Activated CD8-positive, alpha-beta memory T cell treated with anti-CD3 and anti-CD28 coated beads, Interleukin-2, amount 50 U/mL, for 24 hours (primary cell): ENCODE results near the gene PRKCH.

Source experiments
- DNase-seq: peaks from one replicate; pipeline ENCODE4 v3.0.0-alpha.2; 2020; ENCODE audit errors: extremely low read depth

Gene PRKCH

GRCh38 chr14:61587081-61587713, 265.8 kb downstream of the PRKCH start:
- no peak for DNase-seq

- no peak for DNase-seq
These were observed 267.1 kb downstream of the PRKCH start for GRCh38 chr14:61588419-61588901.

DNA sequence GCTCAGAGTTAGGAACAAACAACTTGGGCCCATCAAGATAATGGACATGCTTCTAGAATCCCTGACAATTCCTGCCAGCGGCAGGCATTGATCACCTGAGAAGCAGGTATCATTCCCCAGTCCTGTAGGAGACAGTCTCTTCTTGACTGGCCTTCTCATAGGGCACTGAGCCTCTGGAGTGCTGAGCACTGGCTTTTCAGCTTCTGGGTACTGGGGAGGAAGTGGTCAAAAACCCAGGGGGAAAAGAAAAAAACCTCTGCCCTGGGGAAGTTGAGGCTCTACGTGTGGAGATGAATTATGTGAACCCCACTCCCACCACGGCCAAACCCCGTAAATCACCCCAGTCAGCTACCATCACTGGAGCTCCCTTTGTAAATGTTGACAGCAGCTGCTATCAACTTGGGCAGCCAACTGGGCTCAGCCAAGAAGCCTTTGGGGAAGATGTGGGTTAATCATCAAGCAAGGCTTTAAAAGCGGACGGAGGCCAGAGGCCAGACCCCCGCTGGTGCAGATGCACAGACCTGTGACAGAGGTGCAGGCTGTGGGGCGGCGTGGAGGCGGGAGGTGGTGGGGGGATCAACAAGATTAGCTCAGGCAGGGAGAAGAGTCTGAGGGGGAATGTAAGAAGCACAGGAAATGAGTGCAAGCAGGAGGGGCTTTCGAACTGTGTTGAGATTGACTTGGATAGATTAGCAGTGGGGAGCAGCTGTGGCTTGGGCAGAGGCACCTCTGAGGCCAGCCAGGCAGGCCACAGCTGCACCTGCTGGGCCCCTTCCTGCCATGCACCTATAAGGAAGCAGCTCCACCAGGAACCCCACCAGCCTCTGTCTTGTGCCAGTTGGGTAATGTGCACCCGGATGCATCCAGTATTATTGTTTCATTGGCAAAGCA, 268.6 kb downstream of the PRKCH start:
- no peak for DNase-seq

DNA sequence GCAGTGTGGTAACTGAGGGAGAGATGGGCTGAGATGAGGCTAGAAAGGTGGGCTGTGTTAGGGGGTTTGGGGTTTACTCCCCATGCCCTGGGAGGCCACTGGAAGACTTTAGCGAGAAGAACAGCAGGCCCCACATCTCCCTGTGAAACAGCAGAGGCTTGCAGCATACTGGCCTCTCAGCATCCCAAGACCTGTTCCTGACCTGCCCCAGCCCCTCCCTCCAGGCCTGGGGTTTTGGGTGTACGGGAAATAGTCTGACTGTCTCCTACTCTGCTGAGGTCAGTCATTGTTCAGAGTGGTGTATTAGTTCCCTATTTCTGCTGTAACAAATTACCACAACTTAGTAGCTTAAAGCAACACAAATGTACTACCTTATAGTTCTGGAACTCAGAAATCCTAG, 270.5 kb downstream of the PRKCH start:
- DNase-seq = no peak

GRCh38 chr14:61593330-61593729, 272.0 kb downstream of the PRKCH start:
- DNase-seq = no peak

DNA sequence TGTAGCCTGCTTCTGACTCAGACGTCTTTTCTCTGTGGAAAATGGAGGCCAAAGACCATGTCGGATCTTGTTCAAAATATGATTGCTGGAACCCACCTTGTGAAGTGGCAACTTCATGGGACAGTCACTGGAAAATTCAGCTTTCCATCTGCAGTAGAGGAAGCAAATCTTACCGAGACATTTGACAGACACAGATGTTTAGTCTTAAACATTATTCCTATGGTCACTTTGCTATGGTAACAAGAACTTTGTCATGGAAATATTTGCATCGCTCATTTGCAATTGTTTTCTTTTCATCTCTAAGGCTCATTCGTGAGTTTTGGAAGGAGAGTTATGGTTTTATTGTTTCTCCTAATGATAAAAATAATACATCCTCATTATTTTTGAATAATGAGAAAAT, 275.6 kb downstream of the PRKCH start:
- no peak for DNase-seq

DNA sequence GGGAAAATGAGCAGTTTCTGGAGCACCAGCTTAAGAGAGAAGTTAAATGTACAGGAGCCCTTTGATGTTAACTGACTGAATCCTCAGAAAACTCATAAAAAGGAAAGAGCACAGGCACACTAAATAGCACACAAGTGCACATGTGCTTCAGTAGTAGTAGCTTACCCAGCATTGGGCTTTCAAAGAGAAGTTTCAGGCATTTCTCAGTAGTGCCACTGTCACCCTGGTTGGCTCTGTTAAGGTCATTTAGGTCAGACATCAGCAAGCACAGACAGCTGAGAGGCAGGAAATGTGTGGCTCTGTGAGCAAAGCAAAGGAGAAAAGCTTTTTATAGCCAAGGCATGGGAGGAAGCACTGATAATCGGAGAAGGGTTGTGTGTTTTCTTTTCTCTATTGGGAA, 277.6 kb downstream of the PRKCH start:
- no peak for DNase-seq

DNA sequence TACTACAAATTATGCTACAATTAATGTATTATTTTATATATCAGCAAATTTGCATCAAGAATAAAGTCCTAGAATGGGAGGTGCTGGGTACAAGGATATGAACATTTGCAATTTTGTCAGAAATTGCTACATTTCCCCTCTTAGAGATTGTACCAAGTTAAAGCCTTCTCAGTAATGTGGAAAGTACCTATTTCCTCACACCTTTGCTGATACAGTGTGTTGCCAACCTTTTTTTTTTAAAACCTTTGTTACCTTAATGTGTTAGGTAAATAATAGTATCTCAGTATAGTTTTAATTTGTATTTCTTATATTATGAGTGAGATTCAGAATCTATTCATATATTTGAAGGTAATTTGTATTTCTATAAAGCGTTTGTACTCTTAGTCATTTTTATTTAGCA, 278.6 kb downstream of the PRKCH start:
- no peak for DNase-seq
